H9 (cell line): ENCODE measurements around the gene FCHSD2. TPM values are rescaled to one million over a fixed set of nuclear protein-coding genes. Genes with fewer than 3 reads are reported as not detected.
"Not testable (repeated sequence)": the region's sequence is repeated elsewhere in the genome, so short reads cannot be mapped to it uniquely, and the experiment has no call there.

Experiments used
- DNase-seq: peaks from one replicate; pipeline ENCODE4 v3.0.0-alpha.2; 2017
- H2AFZ ChIP-seq: one replicate; pipeline ENCODE4 v1.6.1; 2013; ENCODE audit warnings: mild to moderate bottlenecking, low read length, control low read depth, moderate library complexity
- H2AK5ac ChIP-seq: 2 replicates; pipeline ENCODE4 v1.6.1; 2013; ENCODE audit warnings: low read length, control low read depth, mixed read lengths; ENCODE audit not compliant: insufficient read length
- H2BK120ac ChIP-seq: one replicate; pipeline ENCODE4 v1.6.1; 2013; ENCODE audit warnings: low read depth, mild to moderate bottlenecking, low read length, control low read depth, inconsistent platforms; ENCODE audit not compliant: poor library complexity, severe bottlenecking
- H2BK12ac ChIP-seq: 2 replicates; pipeline ENCODE4 v1.6.1; 2013; ENCODE audit warnings: low read length, control low read depth, mixed read lengths, low read depth; ENCODE audit not compliant: insufficient read length
- H2BK15ac ChIP-seq: 2 replicates; pipeline ENCODE4 v1.6.1; 2013; ENCODE audit warnings: low read depth, low read length, control low read depth
- H2BK20ac ChIP-seq: one replicate; pipeline ENCODE4 v1.6.1; 2013; ENCODE audit warnings: low read depth, mild to moderate bottlenecking, low read length, control low read depth, inconsistent platforms; ENCODE audit not compliant: poor library complexity, severe bottlenecking
- H2BK5ac ChIP-seq: 2 replicates; pipeline ENCODE4 v1.6.1; 2013; ENCODE audit warnings: low read length, control low read depth, mixed read lengths; ENCODE audit not compliant: insufficient read length
- H3K14ac ChIP-seq: 2 replicates; pipeline ENCODE4 v1.6.1; 2013; ENCODE audit warnings: low read length, control low read depth; ENCODE audit not compliant: insufficient read depth
- H3K18ac ChIP-seq: 2 replicates; pipeline ENCODE4 v1.6.1; 2013; ENCODE audit warnings: low read depth, mild to moderate bottlenecking, mixed read lengths, low read length, control low read depth; ENCODE audit not compliant: insufficient read length
- H3K23ac ChIP-seq: 2 replicates; pipeline ENCODE4 v1.6.1; 2013; ENCODE audit warnings: low read length, control low read depth, mixed read lengths, low read depth; ENCODE audit not compliant: insufficient read length
- H3K23me2 ChIP-seq: 2 replicates; pipeline ENCODE4 v1.6.1; 2013; ENCODE audit warnings: low read depth, mild to moderate bottlenecking, mixed read lengths, low read length, control low read depth; ENCODE audit not compliant: insufficient read length, poor library complexity, severe bottlenecking
- H3K27ac ChIP-seq: 2 replicates; pipeline ENCODE4 v1.5.1; 2013; ENCODE audit warnings: low read length, control low read depth, mixed read lengths, low read depth; ENCODE audit not compliant: insufficient read length
- H3K27me3 ChIP-seq: 2 replicates; pipeline ENCODE4 v1.6.1; 2013; ENCODE audit warnings: low read length, control low read depth, inconsistent platforms; ENCODE audit not compliant: insufficient read depth
- H3K4ac ChIP-seq: 2 replicates; pipeline ENCODE4 v1.6.1; 2013; ENCODE audit warnings: low read depth, mild to moderate bottlenecking, control low read depth, inconsistent platforms, low read length, moderate library complexity
- H3K4me1 ChIP-seq: 2 replicates; pipeline ENCODE4 v1.6.1; 2013; ENCODE audit warnings: low read length, control low read depth, inconsistent platforms; ENCODE audit not compliant: insufficient read depth
- H3K4me2 ChIP-seq: 2 replicates; pipeline ENCODE4 v1.6.1; 2013; ENCODE audit warnings: low read length, control low read depth, mixed read lengths; ENCODE audit not compliant: insufficient read length, insufficient read depth
- H3K56ac ChIP-seq: 2 replicates; pipeline ENCODE4 v1.6.1; 2013; ENCODE audit warnings: low read depth, mild to moderate bottlenecking, mixed read lengths, low read length, control low read depth; ENCODE audit not compliant: insufficient read length
- H3K79me1 ChIP-seq: 2 replicates; pipeline ENCODE4 v1.6.1; 2013; ENCODE audit warnings: low read depth, mild to moderate bottlenecking, moderate library complexity, low read length, control low read depth, inconsistent platforms; ENCODE audit not compliant: insufficient read depth, poor library complexity, severe bottlenecking
- H3K79me2 ChIP-seq: 2 replicates; pipeline ENCODE4 v1.6.1; 2013; ENCODE audit warnings: low read length, control low read depth, inconsistent platforms; ENCODE audit not compliant: insufficient read depth
- H3K9ac ChIP-seq: 2 replicates; pipeline ENCODE4 v1.6.1; 2013; ENCODE audit warnings: low read length, control low read depth, mixed read lengths; ENCODE audit not compliant: insufficient read length; ENCODE audit errors: extremely low read depth
- H3K9me3 ChIP-seq: one replicate; pipeline ENCODE4 v1.6.1; 2013; ENCODE audit warnings: low read depth, low read length, inconsistent platforms; ENCODE audit not compliant: control insufficient read depth
- H3T11ph ChIP-seq: one replicate; pipeline ENCODE4 v1.6.1; 2013; ENCODE audit warnings: mild to moderate bottlenecking, low read length, control low read depth, inconsistent platforms
- H4K20me1 ChIP-seq: one replicate; pipeline ENCODE4 v1.6.1; 2013; ENCODE audit not compliant: control insufficient read depth, insufficient read length, insufficient read depth
- H4K5ac ChIP-seq: 2 replicates; pipeline ENCODE4 v1.6.1; 2013; ENCODE audit warnings: low read depth, mild to moderate bottlenecking, mixed read lengths, low read length, control low read depth; ENCODE audit not compliant: insufficient read length
- H4K8ac ChIP-seq: replicated peaks from 2 replicates; pipeline ENCODE4 v1.6.1; 2013; ENCODE audit warnings: low read length, control low read depth, mixed read lengths, low read depth; ENCODE audit not compliant: insufficient read length
- H4K91ac ChIP-seq: 2 replicates; pipeline ENCODE4 v1.6.1; 2013; ENCODE audit warnings: low read depth, mild to moderate bottlenecking, moderate library complexity, mixed read lengths, low read length, control low read depth; ENCODE audit not compliant: insufficient read length
- H3K27ac Mint-ChIP-seq, 3 experiments: 2 replicates in 2 of 3; 3 replicates in 1 of 3; pipeline ENCODE4 v1.8.0; 2020 to 2021; ENCODE audit warnings: mixed read lengths in 3 of 3, mild to moderate bottlenecking in 1 of 3, moderate library complexity in 1 of 3
- H3K27me3 Mint-ChIP-seq: 2 replicates; pipeline ENCODE4 v1.8.0; 2021; ENCODE audit warnings: low read depth, mild to moderate bottlenecking, moderate library complexity, mixed read lengths
- H3K36me3 Mint-ChIP-seq, 3 experiments: 2 replicates in 2 of 3; 3 replicates in 1 of 3; pipeline ENCODE4 v1.8.0; 2020 to 2021; ENCODE audit warnings: low read depth in 3 of 3, mixed read lengths in 3 of 3; ENCODE audit not compliant: insufficient read depth in 1 of 3
- H3K4me1 Mint-ChIP-seq, 2 experiments: 2 replicates each; pipeline ENCODE4 v1.8.0; 2020; ENCODE audit warnings: mixed read lengths in 2 of 2
- H3K4me3 Mint-ChIP-seq, 2 experiments: 2 replicates in 1 of 2; 3 replicates in 1 of 2; pipeline ENCODE4 v1.8.0; 2020 to 2021; ENCODE audit warnings: mild to moderate bottlenecking in 2 of 2, mixed read lengths in 2 of 2, moderate library complexity in 1 of 2
- H3K9me3 Mint-ChIP-seq, 2 experiments: 2 replicates in 1 of 2; 3 replicates in 1 of 2; pipeline ENCODE4 v1.8.0; 2020; ENCODE audit warnings: mild to moderate bottlenecking in 2 of 2, mixed read lengths in 2 of 2, moderate library complexity in 1 of 2
- WGBS: extraction: QIAGEN DNeasy Blood & Tissue Kit; methylation state at CpG from one replicate; pipeline ENCODE4 v1.1.7; 2013; ENCODE audit warnings: missing lambda C conversion rate, low lambda C conversion rate, mixed read lengths; ENCODE audit not compliant: insufficient read length; ENCODE audit errors: extremely low coverage; 5-methylcytosine and 5-hydroxymethylcytosine counted together
- total RNA-seq: library from RNA; stranded (reverse); gene quantifications from 2 replicates; pipeline ENCODE4 v1.2.1, GENCODE V29; 2021
- TF ChIP-seq, protein P1 (sequence below): fragments of 200-600 bp; sonication (generic); conservative IDR thresholded peaks from 3 replicates; pipeline ENCODE4 v1.8.0; 2021; ENCODE audit warnings: antibody characterized with exemption, mild to moderate bottlenecking

FCHSD2 gene
- total RNA-seq, 1 experiment from 2014 or later: 17.8 TPM

DNA sequence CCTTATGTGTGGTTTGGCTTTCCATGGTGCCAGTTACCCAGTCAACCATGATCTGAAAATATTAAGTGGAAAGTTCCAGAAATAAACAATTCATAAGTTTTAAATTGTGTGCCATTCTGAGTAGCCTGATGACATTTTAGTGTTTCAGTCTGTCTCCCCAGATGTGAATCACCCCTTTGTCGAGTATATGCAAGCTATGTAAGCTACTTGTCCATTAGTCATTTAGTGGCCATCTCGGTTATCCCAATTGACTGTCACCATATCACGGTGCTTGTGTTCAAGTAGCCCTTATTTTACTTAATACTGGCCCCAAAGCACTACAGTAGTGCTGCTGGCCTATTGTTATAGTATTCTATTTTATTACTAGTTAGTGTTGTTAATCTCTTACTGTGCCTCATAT is 283.0 kb downstream of the FCHSD2 start:
- H2BK12ac ChIP-seq: no peak overlapping the region
- no peak overlapping the region for H3T11ph ChIP-seq
- no peak overlapping the region for H3K14ac ChIP-seq
- no peak overlapping the region for H3K4me2 ChIP-seq
- no peaks in the 10 kb centered on the region for H3K9me3 ChIP-seq
- no peak overlapping the region for H2BK15ac ChIP-seq
- H3K27ac ChIP-seq: no peak overlapping the region
- no peaks in the 10 kb centered on the region for H4K20me1 ChIP-seq
- H3K79me1 ChIP-seq: no peaks in the 10 kb centered on the region
- H4K5ac ChIP-seq: no peak overlapping the region
- H2BK20ac ChIP-seq: no peak overlapping the region
- H3K4ac ChIP-seq: no peak overlapping the region
- WGBS: no CpG with 5 or more reads among the region's 3 CpGs
- Mint-ChIP-seq H3K4me1 (peaks cover 11 to 13% of the 10 kb centered on the region in 2 experiments), H3K27me3 (no peaks in the 10 kb centered on the region), H3K36me3 (no peaks in the 10 kb centered on the region), H3K27ac (no peak overlapping the region; a peak in 1 of 7 replicates), H3K9me3 (no peaks in the 10 kb centered on the region), H3K4me3 (no peak overlapping the region)
- H4K91ac ChIP-seq: no peak overlapping the region
- DNase-seq: no peak
- no peak overlapping the region for H2BK5ac ChIP-seq
- H3K18ac ChIP-seq: no peak overlapping the region
- no peaks in the 10 kb centered on the region for H3K27me3 ChIP-seq
- H3K4me1 ChIP-seq: no peaks in the 10 kb centered on the region
- H2AFZ ChIP-seq: no peak overlapping the region
- no peak overlapping the region for H3K9ac ChIP-seq
- no peaks in the 10 kb centered on the region for H3K79me2 ChIP-seq
- TF ChIP-seq, protein P1, sequence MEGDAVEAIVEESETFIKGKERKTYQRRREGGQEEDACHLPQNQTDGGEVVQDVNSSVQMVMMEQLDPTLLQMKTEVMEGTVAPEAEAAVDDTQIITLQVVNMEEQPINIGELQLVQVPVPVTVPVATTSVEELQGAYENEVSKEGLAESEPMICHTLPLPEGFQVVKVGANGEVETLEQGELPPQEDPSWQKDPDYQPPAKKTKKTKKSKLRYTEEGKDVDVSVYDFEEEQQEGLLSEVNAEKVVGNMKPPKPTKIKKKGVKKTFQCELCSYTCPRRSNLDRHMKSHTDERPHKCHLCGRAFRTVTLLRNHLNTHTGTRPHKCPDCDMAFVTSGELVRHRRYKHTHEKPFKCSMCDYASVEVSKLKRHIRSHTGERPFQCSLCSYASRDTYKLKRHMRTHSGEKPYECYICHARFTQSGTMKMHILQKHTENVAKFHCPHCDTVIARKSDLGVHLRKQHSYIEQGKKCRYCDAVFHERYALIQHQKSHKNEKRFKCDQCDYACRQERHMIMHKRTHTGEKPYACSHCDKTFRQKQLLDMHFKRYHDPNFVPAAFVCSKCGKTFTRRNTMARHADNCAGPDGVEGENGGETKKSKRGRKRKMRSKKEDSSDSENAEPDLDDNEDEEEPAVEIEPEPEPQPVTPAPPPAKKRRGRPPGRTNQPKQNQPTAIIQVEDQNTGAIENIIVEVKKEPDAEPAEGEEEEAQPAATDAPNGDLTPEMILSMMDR: no peak
- H2AK5ac ChIP-seq: no peak overlapping the region
- H3K56ac ChIP-seq: no peak overlapping the region
- H2BK120ac ChIP-seq: no peak overlapping the region
- H4K8ac ChIP-seq: no peak overlapping the region
- H3K23me2 ChIP-seq: no peaks in the 10 kb centered on the region
- H3K23ac ChIP-seq: no peak overlapping the region

DNA sequence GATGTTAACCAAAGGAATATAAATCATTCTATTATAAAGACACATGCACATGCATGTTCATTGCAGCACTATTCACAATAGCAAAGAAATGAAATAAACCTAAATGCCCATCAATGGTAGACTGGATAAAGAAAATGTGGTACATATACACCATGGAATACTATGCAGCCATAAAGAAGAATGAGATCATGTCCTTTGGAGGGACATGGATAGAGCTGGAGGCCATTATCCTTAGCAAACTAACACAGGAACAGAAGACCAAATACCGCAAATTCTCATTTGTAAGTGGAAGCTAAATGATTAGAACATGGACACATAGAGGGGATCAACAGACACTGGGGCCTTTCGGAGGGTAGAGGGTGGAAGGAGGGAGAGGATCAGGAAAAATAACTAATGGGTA is 283.9 kb downstream of the FCHSD2 start:
- not testable (repeated sequence) for H3K27me3 ChIP-seq

More for the DNA sequence above, 283.9 kb downstream of the FCHSD2 start:
- not testable (repeated sequence) for H3K23me2 ChIP-seq, H3K14ac ChIP-seq, H4K8ac ChIP-seq, H3K4me3 Mint-ChIP-seq, H2BK12ac ChIP-seq, H3K27ac ChIP-seq, H3K4me1 ChIP-seq, H3K23ac ChIP-seq, H3K79me2 ChIP-seq, H2AFZ ChIP-seq, H3K4me2 ChIP-seq, H2AK5ac ChIP-seq, H4K91ac ChIP-seq, DNase-seq, H2BK120ac ChIP-seq, H3K56ac ChIP-seq, H3K9ac ChIP-seq, H3K79me1 ChIP-seq, H2BK20ac ChIP-seq, H3K18ac ChIP-seq, H3K27me3 Mint-ChIP-seq, H4K20me1 ChIP-seq, H3K36me3 Mint-ChIP-seq, H3K4ac ChIP-seq, H3K27ac Mint-ChIP-seq, H3K9me3 ChIP-seq, H2BK5ac ChIP-seq, H2BK15ac ChIP-seq, H3T11ph ChIP-seq, H3K9me3 Mint-ChIP-seq, H4K5ac ChIP-seq
- WGBS: no CpG with 5 or more reads among the region's 2 CpGs
- peaks cover 11 to 13% of the 10 kb centered on the region in 2 experiments for H3K4me1 Mint-ChIP-seq
